Right lung (tissue), 5 donors: ENCODE data around the gene PIP5K1C. TPM values are rescaled to one million over a fixed set of nuclear protein-coding genes. Genes with fewer than 3 reads are reported as not detected.
"Not testable (repeated sequence)": the region's sequence is repeated elsewhere in the genome, so short reads cannot be mapped to it uniquely, and the experiment has no call there.

Source experiments
- DNase-seq, 2 donors: peaks; one replicate each; pipeline ENCODE4 v3.0.0-alpha.2; 2013
- polyA plus RNA-seq, 5 donors: library from polyadenylated mRNA; unstranded; fragments of 120-200 nt; gene quantifications; one replicate each; pipeline versions ENCODE4 v1.2.1 to v1.2.3, GENCODE V29; 2013; ENCODE audit warnings: inconsistent platforms in 1 of 5, low replicate concordance in 1 of 5; ENCODE audit not compliant: insufficient read length in 5 of 5, insufficient read depth in 1 of 5

PIP5K1C gene
- polyA plus RNA-seq, 5 donors: 16.6 to 32.1 (median 23.6) TPM

- no peak for DNase-seq
These were observed 21.1 kb downstream of the PIP5K1C start for GRCh38 chr19:3679138-3679537.

DNA sequence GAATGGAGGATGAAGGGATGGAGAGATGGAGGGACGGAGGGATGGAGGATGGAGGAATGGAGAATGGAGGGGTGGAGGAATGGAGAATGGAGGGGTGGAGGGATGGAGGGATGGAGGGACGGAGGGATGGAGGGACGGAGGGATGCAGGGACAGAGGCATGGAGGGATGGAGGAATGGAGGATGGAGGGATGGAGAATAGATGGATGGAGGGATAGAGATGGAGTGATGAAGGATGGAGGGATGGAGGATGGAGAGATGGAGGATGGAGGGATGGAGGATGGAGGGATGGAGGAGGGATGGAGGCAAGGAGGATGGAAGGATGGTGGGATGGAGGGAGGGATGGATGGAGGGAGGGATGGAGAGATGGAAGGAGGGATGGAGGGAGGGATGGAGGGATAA, 22.1 kb downstream of the PIP5K1C start:
- DNase-seq: no peak

- no peak for DNase-seq
These were observed 25.3 kb downstream of the PIP5K1C start for GRCh38 chr19:3674784-3675543.

- no peak for DNase-seq
These were observed 26.5 kb downstream of the PIP5K1C start for GRCh38 chr19:3673506-3674439.

DNA sequence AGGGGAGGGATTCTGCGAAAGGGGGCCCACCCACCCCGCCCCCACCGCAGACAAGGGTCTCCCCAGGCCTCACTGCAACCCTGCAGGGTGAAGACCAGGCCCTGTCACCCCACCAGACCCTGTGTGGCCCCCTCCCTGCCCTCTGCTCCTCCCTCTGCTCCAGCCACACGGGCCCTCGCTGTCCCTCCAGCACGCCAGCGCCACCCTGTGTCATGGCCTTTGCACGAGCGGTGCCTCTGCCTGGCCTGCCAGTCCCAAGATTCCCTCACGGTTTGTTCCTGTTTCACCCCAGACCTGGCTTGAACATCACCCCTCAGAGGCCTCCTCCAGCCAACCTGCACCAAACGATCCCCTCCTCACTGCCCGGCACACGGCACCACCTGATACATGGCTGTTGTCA, 27.3 kb downstream of the PIP5K1C start:
- no peak for DNase-seq

DNA sequence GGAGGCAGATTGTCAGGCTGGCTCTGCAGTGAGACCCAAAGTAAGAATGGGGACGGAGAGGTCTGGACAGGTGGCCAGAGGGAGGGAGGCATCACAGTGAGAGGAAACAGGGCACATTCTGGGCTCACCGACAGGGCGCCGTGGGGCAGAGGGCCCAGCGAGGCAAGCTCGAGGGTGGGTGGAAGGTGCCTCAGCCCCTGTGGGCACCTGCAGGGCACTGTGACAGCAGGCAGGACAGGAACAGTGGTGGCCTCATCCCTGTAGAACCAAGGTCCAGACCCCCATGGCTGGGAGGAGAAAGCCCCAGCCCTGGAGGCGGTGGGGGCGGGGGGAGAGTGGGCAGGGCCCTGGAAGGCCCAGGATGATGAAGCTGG, 27.7 kb downstream of the PIP5K1C start:
- no peak for DNase-seq

DNA sequence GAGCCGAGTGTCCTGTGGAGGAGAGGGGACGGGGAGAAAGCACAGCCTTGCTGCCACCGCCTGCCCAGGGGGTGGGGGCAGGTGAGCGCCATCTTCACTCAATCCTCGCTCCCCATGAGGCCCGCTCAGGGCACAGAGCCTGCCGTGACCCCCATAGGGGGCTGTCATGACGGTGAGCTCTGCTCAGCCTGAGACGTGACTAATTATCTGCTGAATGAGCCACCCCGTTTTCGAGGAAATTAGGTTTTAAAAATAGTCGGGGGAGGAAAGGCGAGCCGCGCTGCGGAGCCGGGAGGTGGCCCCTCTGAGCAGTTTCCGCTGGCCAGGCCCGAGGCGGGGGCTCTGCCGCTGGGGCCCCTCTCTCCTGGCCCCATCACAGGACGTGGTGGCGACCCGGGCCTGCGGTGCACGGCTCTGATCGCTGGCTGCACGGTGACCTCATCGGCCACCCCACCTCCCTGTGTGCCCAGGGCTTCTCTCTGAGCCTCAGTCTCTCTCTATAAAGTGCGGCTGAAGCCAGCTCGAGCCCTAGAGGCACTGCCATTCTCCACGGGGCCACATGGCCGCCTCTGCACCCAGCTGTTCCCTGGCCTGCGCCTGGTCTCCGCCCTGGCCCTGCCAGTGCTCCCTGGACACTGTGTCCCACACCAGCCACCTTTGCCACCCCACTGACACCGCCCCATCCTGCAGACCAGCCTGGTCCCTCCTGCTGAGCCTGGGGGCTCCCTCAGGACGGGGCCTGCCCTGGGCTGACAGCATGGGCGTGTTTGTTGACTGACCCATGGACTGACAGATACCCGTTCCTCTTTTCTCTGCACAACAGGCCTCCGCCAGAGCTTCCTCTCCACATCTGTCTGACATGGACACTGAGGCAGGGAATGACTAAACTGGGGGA, 28.3 kb downstream of the PIP5K1C start:
- DNase-seq: no peak

DNA sequence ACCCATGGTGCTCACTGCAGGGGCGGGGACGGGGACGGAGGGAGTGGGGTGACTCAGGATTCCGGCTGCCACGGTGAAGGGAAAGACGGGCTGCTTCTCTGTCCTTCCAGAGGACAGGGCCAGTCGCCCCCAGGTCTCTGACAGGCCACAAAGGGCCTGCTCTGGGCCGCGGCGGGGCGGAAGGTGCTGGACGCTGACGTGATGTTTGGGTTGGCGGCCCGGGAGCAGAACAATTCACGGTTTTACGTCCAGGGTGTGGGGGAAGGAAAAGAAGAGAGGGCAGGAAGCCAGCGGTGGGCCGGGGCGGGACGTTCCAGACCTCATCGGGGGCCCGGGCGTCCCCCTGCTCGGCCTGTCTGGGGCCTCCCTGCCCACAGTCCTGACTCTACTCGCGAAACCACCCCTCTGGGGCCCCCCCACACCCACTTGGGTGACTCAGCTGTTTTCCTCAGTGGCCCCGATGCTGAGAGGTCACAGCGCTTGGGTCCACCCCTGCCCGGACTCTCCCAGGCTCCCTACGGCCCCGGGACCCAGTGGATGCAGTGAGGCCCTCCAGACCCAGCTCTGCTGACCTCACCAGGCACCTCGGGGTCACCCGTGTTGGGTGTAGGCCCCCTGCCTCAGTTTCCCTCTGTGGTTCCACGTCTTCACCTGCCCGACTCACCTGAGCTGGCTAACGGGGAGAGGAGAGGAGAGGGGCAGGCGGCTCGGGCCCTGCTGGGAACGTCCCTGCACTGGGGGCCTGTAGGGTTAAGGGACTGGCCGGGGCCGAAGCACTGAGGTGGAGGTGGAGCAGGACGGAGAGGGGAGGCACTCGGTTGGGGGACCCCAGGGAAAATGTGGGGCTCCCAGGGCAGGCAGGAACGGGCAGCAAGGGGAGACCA, 29.2 kb downstream of the PIP5K1C start:
- peak in 1 of 2 donors; percentile 45 for DNase-seq

- DNase-seq: no peak
These were observed 30.1 kb downstream of the PIP5K1C start for GRCh38 chr19:3669947-3670795.

- no peak for DNase-seq
These were observed 31.0 kb downstream of the PIP5K1C start for GRCh38 chr19:3669082-3669946.

GRCh38 chr19:3668331-3669081, 31.8 kb downstream of the PIP5K1C start:
- DNase-seq: no peak

- no peak for DNase-seq
These were observed 32.5 kb downstream of the PIP5K1C start for GRCh38 chr19:3667766-3668165.

- DNase-seq: no peak
These were observed 33.1 kb downstream of the PIP5K1C start for GRCh38 chr19:3667037-3667638.

GRCh38 chr19:3666545-3666856, 33.8 kb downstream of the PIP5K1C start:
- DNase-seq: not testable (repeated sequence)

DNA sequence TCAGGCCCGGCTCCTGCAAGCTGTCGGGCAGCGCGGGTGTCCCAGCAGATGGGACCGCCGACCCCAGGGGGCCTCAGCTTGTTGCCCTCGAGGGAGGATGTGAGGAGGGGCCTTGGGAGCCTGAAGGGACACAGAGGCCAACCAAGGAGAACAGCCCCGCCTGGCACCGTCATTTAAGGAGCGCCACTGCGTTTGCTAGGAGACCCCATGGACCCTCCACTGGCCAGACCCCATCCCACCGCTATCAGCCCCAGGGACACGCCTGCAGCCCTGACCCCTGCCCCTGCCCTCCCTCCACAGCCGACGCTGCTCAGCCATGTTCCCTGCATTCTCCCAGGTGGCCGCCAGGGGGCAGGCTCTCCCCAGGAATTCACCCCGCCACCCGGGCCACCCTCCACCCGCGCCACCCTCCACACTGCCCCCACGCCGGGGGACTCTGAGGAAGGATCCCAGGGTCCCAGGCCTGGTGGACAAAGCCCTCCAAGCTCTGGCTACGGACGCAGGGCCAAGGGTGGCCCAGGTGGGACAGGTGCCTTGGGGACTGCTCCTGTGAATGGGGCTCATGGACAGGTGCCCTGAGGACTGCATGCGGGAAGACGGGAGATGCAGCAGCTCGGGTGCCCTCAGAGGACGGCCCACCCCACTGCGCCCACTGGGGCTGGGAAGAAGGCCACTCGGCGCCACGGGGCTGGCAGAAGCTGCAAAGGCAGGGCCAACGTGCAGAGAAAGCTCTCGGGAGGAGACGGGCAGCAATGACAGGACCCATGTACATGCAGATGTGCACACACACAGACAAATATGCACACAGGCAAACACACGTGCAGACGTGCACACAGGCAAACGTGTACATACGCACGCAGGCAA, 34.4 kb downstream of the PIP5K1C start:
- DNase-seq: no peak

DNA sequence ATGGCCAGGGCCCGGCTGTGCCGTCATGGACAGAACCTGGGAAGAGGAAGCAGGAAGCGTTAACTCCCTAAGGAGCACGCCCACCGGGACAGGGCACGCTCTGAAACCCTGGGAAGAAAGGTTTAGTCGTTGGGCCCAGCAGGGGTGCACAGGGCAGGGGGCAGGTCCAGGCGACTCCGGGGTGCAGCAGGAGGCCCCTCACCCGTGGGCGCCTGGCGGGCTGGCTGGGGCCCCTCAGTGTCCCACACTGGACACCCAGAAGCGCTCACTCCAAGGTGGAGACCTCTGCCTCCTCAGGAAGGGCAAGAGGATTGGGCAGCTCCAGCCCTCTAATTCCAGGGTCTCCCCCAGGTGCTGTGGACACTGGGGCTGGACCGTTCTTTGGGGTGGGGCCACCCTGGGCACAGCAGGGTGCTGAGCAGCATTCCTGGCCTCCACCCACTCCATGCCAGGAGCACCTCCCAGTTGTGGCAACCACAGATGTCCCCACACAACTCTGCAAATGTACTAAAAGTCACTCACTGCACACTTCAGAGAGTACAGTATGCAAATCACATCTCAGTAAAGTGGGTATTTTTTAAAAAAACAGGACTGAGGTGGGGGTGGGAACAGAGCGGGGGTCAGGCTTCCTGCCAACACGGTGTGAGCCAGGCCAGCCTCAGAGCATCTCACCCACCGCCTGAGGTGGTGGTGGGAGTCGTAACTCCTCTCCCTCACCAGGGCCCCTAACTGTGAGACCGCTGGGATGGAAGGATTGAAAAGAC, 35.2 kb downstream of the PIP5K1C start:
- DNase-seq: no peak
